Stomach (tissue), 9 donors: ENCODE data around the gene GTF2H1. TPM values are rescaled to one million over a fixed set of nuclear protein-coding genes. Genes with fewer than 3 reads are reported as not detected.

ENCODE experiments used
- DNase-seq, 2 donors: peaks; one replicate each; pipeline versions ENCODE4 v3.0.0 to v3.0.0-alpha.2; 2013 to 2019
- H3K27ac ChIP-seq, 5 donors: fragments of 200-600 bp in 4 of 5; sonication (generic) in 4 of 5; one replicate each; pipeline ENCODE4 v1.5.1; 2013 to 2019; ENCODE audit warnings: mild to moderate bottlenecking in 1 of 5, moderate library complexity in 1 of 5
- H3K27me3 ChIP-seq, 3 donors: fragments of 200-600 bp; sonication (generic); one replicate each; pipeline ENCODE4 v1.5.1; 2017 to 2019; ENCODE audit warnings: mixed run types in 1 of 3
- H3K36me3 ChIP-seq, 4 donors: fragments of 200-600 bp; sonication (generic); 1 replicate in 3 of 4; 2 replicates in 1 of 4; pipeline ENCODE4 v1.5.1; 2016 to 2019
- H3K4me1 ChIP-seq, 4 donors: fragments of 200-600 bp; sonication (generic); one replicate each; pipeline ENCODE4 v1.5.1; 2016 to 2019
- H3K4me3 ChIP-seq, 4 donors: fragments of 200-600 bp; sonication (generic) in 3 of 4; one replicate each; pipeline ENCODE4 v1.5.1; 2016 to 2019; ENCODE audit warnings: mild to moderate bottlenecking in 1 of 4
- H3K9me3 ChIP-seq, 4 donors: fragments of 200-600 bp; sonication (generic); one replicate each; pipeline ENCODE4 v1.5.1; 2016 to 2019
- CTCF ChIP-seq, 7 experiments: fragments of 450-650 bp in 4 of 7; fragments of 200-600 bp in 3 of 7; sonication (generic) in 3 of 7; IDR thresholded peaks; one replicate each; pipeline ENCODE4 v1.5.1; 2016 to 2019; ENCODE audit warnings: antibody characterized with exemption in 7 of 7, control low read depth in 2 of 7, mild to moderate bottlenecking in 1 of 7
- EP300 ChIP-seq: sonication (generic); formaldehyde crosslinking; IDR thresholded peaks from one replicate; pipeline ENCODE4 v1.6.1; 2017; ENCODE audit warnings: antibody characterized with exemption
- POLR2A ChIP-seq, 4 donors: fragments of 450-650 bp; IDR thresholded peaks; one replicate each; pipeline ENCODE4 v1.6.1; 2016; ENCODE audit warnings: antibody characterized with exemption in 4 of 4, control low read depth in 2 of 4, mild to moderate bottlenecking in 1 of 4, moderate library complexity in 1 of 4
- POLR2AphosphoS5 ChIP-seq, 3 donors: sonication (generic); formaldehyde crosslinking; IDR thresholded peaks; one replicate each; pipeline ENCODE4 v1.6.1; 2016; ENCODE audit warnings: antibody characterized with exemption in 3 of 3
- WGBS, 5 donors: extraction: QIAGEN DNeasy Blood & Tissue Kit in 3 of 5; methylation state at CpG; one replicate each; pipeline versions ENCODE4 v1.1.5 to v1.1.7; 2013 to 2018; 5-methylcytosine and 5-hydroxymethylcytosine counted together
- intact Hi-C: fragments of 100-400 bp; cut with DNase I; formaldehyde crosslinking; loops from one replicate; pipeline ENCODE4 v1.15.1; 2023; ENCODE audit warnings: low total_unique reads
- polyA plus RNA-seq, 3 donors: library from polyadenylated mRNA; stranded (reverse); fragments of 200-250 nt; gene quantifications; one replicate each; pipeline ENCODE4 v1.2.3, GENCODE V29; 2013
- small RNA-seq, 4 donors: library from RNA; depleted of rRNA; stranded (forward); fragments of <200 nt; gene quantifications; one replicate each; pipeline ENCODE3, GENCODE V24; 2016
- total RNA-seq, 5 donors: library from RNA; depleted of rRNA; stranded (reverse); fragments of >200 nt; gene quantifications; one replicate each; pipeline versions ENCODE4 v1.1.0 to v1.2.3, GENCODE V29; 2014 to 2016
- donor health status: healthy with polysubstance abuse.
- donor health status: Bipolar disorder and iron deficiency.
- donor health status: healthy.

GTF2H1 gene
- total and polyA plus RNA-seq, 8 donors: 7.8 to 76.4 (median 34.6) TPM

- intact Hi-C loops: no loop called here
- no peak overlapping the region for H3K4me3 ChIP-seq
- no peak for TF ChIP-seq POLR2A (IDR thresholded peaks at IDR 0.05)
- peak in 1 of 3 donors; percentile 14 for TF ChIP-seq POLR2AphosphoS5 (IDR thresholded peaks at IDR 0.05)
- TF ChIP-seq CTCF (IDR thresholded peaks at IDR 0.05): no peak
- no peak for TF ChIP-seq EP300
- no peak for DNase-seq
- WGBS, 5 donors: 92 to 94% (median 94%) methylated on average over 9 of the region's 9 CpGs
- H3K9me3 ChIP-seq: no peaks in the 10 kb centered on the region
- H3K36me3 ChIP-seq: peaks cover 46 to 54% (median 54%) of the 10 kb centered on the region in 4 donors
- H3K27me3 ChIP-seq: no peaks in the 10 kb centered on the region
- H3K27ac ChIP-seq: no peak overlapping the region
- peaks cover 0 to 7% (median 3%) of the 10 kb centered on the region in 4 donors for H3K4me1 ChIP-seq
Measured at GRCh38 chr11:18408558-18409291, 86.4 kb downstream of the GTF2H1 start.

DNA sequence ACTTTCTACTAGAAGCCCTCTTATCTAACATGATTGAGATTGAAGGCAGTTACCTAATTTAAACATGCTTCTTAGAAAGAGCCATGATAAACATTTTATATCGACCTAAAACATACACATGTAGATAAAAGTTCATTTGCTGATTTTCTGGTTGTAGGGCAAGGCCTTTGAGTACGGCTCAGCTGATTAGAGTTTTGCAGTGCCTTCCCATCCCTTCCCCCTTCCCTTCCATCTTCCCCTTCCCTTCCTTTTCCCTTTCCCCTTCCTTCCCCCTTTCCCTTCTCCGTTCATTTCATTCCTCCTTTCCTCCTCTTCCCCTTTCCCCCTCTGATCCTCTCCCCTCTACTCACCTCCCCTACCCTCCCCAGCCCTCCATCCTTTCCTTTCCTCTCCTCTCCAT is 94.1 kb downstream of the GTF2H1 start:
- Histone ChIP-seq H3K4me1 (peaks cover 0 to 7% (median 3%) of the 10 kb centered on the region in 4 donors), H3K27ac (no peak overlapping the region), H3K36me3 (no peaks in the 10 kb centered on the region), H3K4me3 (no peak overlapping the region), H3K27me3 (no peaks in the 10 kb centered on the region), H3K9me3 (no peaks in the 10 kb centered on the region)
- TF ChIP-seq POLR2A (IDR thresholded peaks at IDR 0.05) (no peak), CTCF (IDR thresholded peaks at IDR 0.05) (no peak), POLR2AphosphoS5 (IDR thresholded peaks at IDR 0.05) (no peak), EP300 (no peak)
- intact Hi-C loops: no loop called here
- 47 to 60% (median 50%) methylated on average over 3 of the region's 3 CpGs for WGBS, 5 donors
- no peak for DNase-seq

Small RNAs within 50 kb of the gene (small RNA-seq; reads per million reads assigned to genes)
- 0.07 to 0.92 (median 0.28) reads per million in 4 donors for gene MIR3159

Other genes with a start within 250 kb of the GTF2H1 start
- 10 to 100 TPM in 2 of 5 donors, 1 to 10 TPM in 3; 2.0 to 20.2 (median 5.8) TPM for gene SAAL1, start 216.5 kb upstream of the GTF2H1 start, total RNA-seq
- 10 to 100 TPM; 10.1 to 11.9 (median 11.5) TPM for gene SAAL1, start 216.5 kb upstream of the GTF2H1 start, polyA plus RNA-seq
- not detected for gene MRGPRX3, start 190.0 kb upstream of the GTF2H1 start, total RNA-seq
- 1 to 10 TPM in 1 of 3 donors, not detected in 2; 1.2 TPM for gene MRGPRX3, start 190.0 kb upstream of the GTF2H1 start, polyA plus RNA-seq
- gene MRGPRX4, start 149.7 kb upstream of the GTF2H1 start, total RNA-seq: not detected
- not detected for gene MRGPRX4, start 149.7 kb upstream of the GTF2H1 start, polyA plus RNA-seq
- not detected for gene SAA4, start 85.8 kb upstream of the GTF2H1 start, total RNA-seq
- gene SAA4, start 85.8 kb upstream of the GTF2H1 start, polyA plus RNA-seq: 1 to 10 TPM in 1 of 3 donors, not detected in 2; 1.6 TPM
- gene SAA2, start 73.9 kb upstream of the GTF2H1 start, total RNA-seq: 10 to 100 TPM in 1 of 5 donors, 1 to 10 TPM in 2, not detected in 2; 2.7 to 60.7 (median 5.2) TPM
- 10 to 100 TPM in 2 of 3 donors, 1 to 10 TPM in 1; 6.3 to 98.2 (median 42.1) TPM for gene SAA2, start 73.9 kb upstream of the GTF2H1 start, polyA plus RNA-seq
- gene SAA1, start 56.3 kb upstream of the GTF2H1 start, total RNA-seq: 10 to 100 TPM in 1 of 5 donors, 1 to 10 TPM in 1, not detected in 3; 2.7 to 13.9 TPM
- gene SAA1, start 56.3 kb upstream of the GTF2H1 start, polyA plus RNA-seq: 100 to 1,000 TPM in 2 of 3 donors, 10 to 100 TPM in 1; 27.5 to 289 (median 171) TPM
- gene HPS5, start 427 bp upstream of the GTF2H1 start, total RNA-seq: 10 to 100 TPM in 3 of 5 donors, 1 to 10 TPM in 2; 5.2 to 61.3 (median 44.2) TPM
- 1 to 10 TPM; 5.5 to 7.2 (median 6.3) TPM for gene HPS5, start 427 bp upstream of the GTF2H1 start, polyA plus RNA-seq
- 100 to 1,000 TPM; 106 to 367 (median 236) TPM for gene LDHA, start 72.0 kb downstream of the GTF2H1 start, total RNA-seq
- 100 to 1,000 TPM; 263 to 350 (median 334) TPM for gene LDHA, start 72.0 kb downstream of the GTF2H1 start, polyA plus RNA-seq
- under 1 TPM in 1 of 5 donors, not detected in 4; 0.73 TPM for gene LDHC, start 89.8 kb downstream of the GTF2H1 start, total RNA-seq
- gene LDHC, start 89.8 kb downstream of the GTF2H1 start, polyA plus RNA-seq: under 1 TPM in 1 of 3 donors, not detected in 2; 0.81 TPM
- not detected for gene LDHAL6A, start 133.3 kb downstream of the GTF2H1 start, total RNA-seq
- gene LDHAL6A, start 133.3 kb downstream of the GTF2H1 start, polyA plus RNA-seq: not detected
- 100 to 1,000 TPM in 1 of 5 donors, 10 to 100 TPM in 4; 30.3 to 125 (median 68.8) TPM for gene TSG101, start 204.4 kb downstream of the GTF2H1 start, total RNA-seq
- 10 to 100 TPM; 38.0 to 86.1 (median 57.0) TPM for gene TSG101, start 204.4 kb downstream of the GTF2H1 start, polyA plus RNA-seq